Fibroblast of lung (primary cell): ENCODE data around the gene C20orf96.

Experiments used
- CTCF ChIP-seq, 2 donors: IDR thresholded peaks in 1 of 2; conservative IDR thresholded peaks in 1 of 2; 1 replicate in 1 of 2; 2 replicates in 1 of 2; pipeline ENCODE4 v1.5.1; 2011 to 2012; ENCODE audit warnings: low read length in 2 of 2, control low read depth in 1 of 2, inconsistent platforms in 1 of 2, low read depth in 1 of 2, mild to moderate bottlenecking in 1 of 2
- EZH2 ChIP-seq: IDR thresholded peaks from 2 replicates; pipeline ENCODE4 v1.5.1; 2012; ENCODE audit warnings: low read length, control low read depth, mild to moderate bottlenecking; ENCODE audit errors: missing control alignments

GRCh38 chr20:295804-296203 is 5.3 kb upstream of the C20orf96 start:
- TF ChIP-seq CTCF (conservative IDR thresholded peaks at IDR 0.05 in 1 of 2, IDR thresholded peaks at IDR 0.05 in 1 of 2; ENCODE audit: low read depth in 1 of 2, low read length in 2 of 2) = no peak
- no peak for TF ChIP-seq EZH2
